Measurements from ENCODE around the gene ELL2. TPM values are rescaled to one million over a fixed set of nuclear protein-coding genes. Genes with fewer than 3 reads are reported as not detected.

Gene ELL2
- total and polyA plus RNA-seq, 9 of the 15 experiments (the other 6 are each of a cell fraction or from before 2014, with no cell fraction given), result 4.3 to 18.3 (median 14.5) TPM

DNA sequence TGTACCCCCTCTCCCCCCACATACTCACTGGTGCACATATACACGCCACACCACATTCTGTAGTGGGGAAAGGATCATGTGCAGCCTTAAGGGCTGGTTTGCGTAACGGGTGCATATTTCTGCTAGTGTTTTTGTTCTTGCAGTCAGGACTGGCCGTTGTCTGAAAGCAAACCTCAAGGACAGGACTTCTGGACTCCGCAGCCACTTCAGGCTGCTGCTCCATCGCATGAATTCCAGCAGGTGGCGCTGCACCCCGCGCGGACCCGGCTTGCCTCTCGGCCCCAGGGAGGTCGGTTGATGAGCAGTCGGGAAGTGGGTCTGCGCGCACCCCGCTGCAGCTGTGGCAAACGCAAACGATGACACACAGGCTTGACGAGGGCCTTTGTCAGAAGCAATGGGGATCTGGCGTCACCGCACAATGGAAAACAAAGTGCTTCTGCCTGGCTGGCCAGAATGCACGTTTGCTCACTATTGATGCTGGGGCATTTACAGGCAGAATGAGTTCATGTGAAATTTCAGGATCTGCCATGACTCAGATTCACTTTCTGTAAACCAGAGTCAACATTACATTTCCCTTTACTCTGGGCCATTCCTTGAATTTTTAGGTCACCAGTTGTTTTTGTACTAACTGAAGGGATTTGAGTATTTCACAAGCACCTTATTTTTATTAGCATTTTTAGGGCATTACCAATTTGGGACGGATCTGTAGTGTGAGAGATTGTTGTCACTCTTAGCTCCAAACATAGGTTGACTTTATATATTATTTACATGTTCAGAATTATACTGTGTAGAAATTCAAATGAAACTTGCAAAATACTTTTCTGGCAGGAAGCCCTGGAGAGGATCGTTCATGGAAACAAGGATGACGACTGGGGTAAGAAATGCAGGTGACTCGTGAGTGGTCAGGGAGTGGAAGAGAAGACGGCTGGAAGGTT, 102.7 kb downstream of the ELL2 start (continued):
- TF ChIP-seq, protein P1, sequence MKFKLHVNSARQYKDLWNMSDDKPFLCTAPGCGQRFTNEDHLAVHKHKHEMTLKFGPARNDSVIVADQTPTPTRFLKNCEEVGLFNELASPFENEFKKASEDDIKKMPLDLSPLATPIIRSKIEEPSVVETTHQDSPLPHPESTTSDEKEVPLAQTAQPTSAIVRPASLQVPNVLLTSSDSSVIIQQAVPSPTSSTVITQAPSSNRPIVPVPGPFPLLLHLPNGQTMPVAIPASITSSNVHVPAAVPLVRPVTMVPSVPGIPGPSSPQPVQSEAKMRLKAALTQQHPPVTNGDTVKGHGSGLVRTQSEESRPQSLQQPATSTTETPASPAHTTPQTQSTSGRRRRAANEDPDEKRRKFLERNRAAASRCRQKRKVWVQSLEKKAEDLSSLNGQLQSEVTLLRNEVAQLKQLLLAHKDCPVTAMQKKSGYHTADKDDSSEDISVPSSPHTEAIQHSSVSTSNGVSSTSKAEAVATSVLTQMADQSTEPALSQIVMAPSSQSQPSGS (CRISPR knock-in tag; IDR thresholded peaks at IDR 0.05), result no peak
- TF ChIP-seq LARP7 (IDR thresholded peaks at IDR 0.05), result no peak
- TF ChIP-seq, protein P2, sequence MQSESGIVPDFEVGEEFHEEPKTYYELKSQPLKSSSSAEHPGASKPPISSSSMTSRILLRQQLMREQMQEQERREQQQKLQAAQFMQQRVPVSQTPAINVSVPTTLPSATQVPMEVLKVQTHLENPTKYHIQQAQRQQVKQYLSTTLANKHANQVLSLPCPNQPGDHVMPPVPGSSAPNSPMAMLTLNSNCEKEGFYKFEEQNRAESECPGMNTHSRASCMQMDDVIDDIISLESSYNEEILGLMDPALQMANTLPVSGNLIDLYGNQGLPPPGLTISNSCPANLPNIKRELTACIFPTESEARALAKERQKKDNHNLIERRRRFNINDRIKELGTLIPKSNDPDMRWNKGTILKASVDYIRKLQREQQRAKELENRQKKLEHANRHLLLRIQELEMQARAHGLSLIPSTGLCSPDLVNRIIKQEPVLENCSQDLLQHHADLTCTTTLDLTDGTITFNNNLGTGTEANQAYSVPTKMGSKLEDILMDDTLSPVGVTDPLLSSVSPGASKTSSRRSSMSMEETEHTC (IDR thresholded peaks at IDR 0.05), result 0 out of 2 replicates have a peak, but pooled peaks have one; percentile 7
- TF ChIP-seq IFI16 (CRISPR knock-in tag; IDR thresholded peaks at IDR 0.05), result no peak
- no peak for TF ChIP-seq IRF2 (CRISPR knock-in tag; IDR thresholded peaks at IDR 0.05)
- TF ChIP-seq MXI1 (IDR thresholded peaks at IDR 0.05; ENCODE audit: low read depth, low read length), result no peak
- TF ChIP-seq PRMT5 (CRISPR knock-in tag; IDR thresholded peaks at IDR 0.05), result no peak
- TF ChIP-seq CBX3 (IDR thresholded peaks at IDR 0.05; ENCODE audit: borderline replicate concordance in 1 of 2, low read length in 2 of 2), result no peak; a peak in 1 of 3 replicates
- TF ChIP-seq SMARCC2 (IDR thresholded peaks at IDR 0.05; ENCODE audit: low read depth), result no peak
- no peak for TF ChIP-seq TFAM (CRISPR knock-in tag; conservative IDR thresholded peaks at IDR 0.05)
- no peak for TF ChIP-seq SAFB (IDR thresholded peaks at IDR 0.05; ENCODE audit: borderline replicate concordance, low read depth, low read length)
- TF ChIP-seq, protein P3, sequence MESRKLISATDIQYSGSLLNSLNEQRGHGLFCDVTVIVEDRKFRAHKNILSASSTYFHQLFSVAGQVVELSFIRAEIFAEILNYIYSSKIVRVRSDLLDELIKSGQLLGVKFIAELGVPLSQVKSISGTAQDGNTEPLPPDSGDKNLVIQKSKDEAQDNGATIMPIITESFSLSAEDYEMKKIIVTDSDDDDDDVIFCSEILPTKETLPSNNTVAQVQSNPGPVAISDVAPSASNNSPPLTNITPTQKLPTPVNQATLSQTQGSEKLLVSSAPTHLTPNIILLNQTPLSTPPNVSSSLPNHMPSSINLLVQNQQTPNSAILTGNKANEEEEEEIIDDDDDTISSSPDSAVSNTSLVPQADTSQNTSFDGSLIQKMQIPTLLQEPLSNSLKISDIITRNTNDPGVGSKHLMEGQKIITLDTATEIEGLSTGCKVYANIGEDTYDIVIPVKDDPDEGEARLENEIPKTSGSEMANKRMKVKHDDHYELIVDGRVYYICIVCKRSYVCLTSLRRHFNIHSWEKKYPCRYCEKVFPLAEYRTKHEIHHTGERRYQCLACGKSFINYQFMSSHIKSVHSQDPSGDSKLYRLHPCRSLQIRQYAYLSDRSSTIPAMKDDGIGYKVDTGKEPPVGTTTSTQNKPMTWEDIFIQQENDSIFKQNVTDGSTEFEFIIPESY (CRISPR knock-in tag; IDR thresholded peaks at IDR 0.05), result no peak
- TF ChIP-seq MEF2A (IDR thresholded peaks at IDR 0.05; ENCODE audit: control insufficient read depth, low read depth, low read length), result no peak
- TF ChIP-seq POLR3A (IDR thresholded peaks at IDR 0.05; ENCODE audit: borderline replicate concordance, extremely low read depth, insufficient read depth, insufficient read length), result no peak
- no peak for TF ChIP-seq ZNF217 (CRISPR knock-in tag; IDR thresholded peaks at IDR 0.05)
- TF ChIP-seq NR3C1 (CRISPR knock-in tag; IDR thresholded peaks at IDR 0.05), result no peak
- TF ChIP-seq, protein P4, sequence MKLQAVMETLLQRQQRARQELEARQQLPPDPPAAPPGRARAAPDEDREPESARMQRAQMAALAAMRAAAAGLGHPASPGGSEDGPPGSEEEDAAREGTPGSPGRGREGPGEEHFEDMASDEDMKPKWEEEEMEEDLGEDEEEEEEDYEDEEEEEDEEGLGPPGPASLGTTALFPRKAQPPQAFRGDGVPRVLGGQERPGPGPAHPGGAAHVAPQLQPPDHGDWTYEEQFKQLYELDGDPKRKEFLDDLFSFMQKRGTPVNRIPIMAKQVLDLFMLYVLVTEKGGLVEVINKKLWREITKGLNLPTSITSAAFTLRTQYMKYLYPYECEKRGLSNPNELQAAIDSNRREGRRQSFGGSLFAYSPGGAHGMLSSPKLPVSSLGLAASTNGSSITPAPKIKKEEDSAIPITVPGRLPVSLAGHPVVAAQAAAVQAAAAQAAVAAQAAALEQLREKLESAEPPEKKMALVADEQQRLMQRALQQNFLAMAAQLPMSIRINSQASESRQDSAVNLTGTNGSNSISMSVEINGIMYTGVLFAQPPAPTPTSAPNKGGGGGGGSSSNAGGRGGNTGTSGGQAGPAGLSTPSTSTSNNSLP (IDR thresholded peaks at IDR 0.05; ENCODE audit: borderline replicate concordance, low read depth, low read length), result no peak
- no peak for TF ChIP-seq ZNF224 (CRISPR knock-in tag; IDR thresholded peaks at IDR 0.05)
- TF ChIP-seq NFE2L1 (tag; IDR thresholded peaks at IDR 0.05; ENCODE audit: borderline replicate concordance, low read depth), result no peak
- no peak for TF ChIP-seq PHF20 (IDR thresholded peaks at IDR 0.05; ENCODE audit: partially characterized antibody)
- no peak for TF ChIP-seq COPS2 (conservative IDR thresholded peaks at IDR 0.05)
- no peak for TF ChIP-seq CBFB (CRISPR knock-in tag; IDR thresholded peaks at IDR 0.05)

All from K562 (cell line).